Skin epidermis (tissue), 12 donors: ENCODE measurements around the gene FBLL1.
"Not testable (repeated sequence)": the region's sequence is repeated elsewhere in the genome, so short reads cannot be mapped to it uniquely, and the experiment has no call there.

Experiments
- H3K27ac ChIP-seq, 21 experiments: fragments of 200-600 bp; sonication (generic) in 11 of 21; one replicate each; pipeline ENCODE4 v1.5.0; 2020; ENCODE audit warnings: mild to moderate bottlenecking in 3 of 21, inconsistent platforms in 2 of 21, moderate library complexity in 2 of 21
- H3K4me3 ChIP-seq, 7 experiments: fragments of 200-600 bp; sonication (generic) in 2 of 7; one replicate each; pipeline ENCODE4 v1.5.0; 2020; ENCODE audit warnings: inconsistent platforms in 2 of 7, mild to moderate bottlenecking in 2 of 7, moderate library complexity in 1 of 7

FBLL1 gene

GRCh38 chr5:168528521-168529373 is at the start of gene FBLL1:
FBLL1 (plus strand) TSS chr5:168529305; CDS start chr5:168529505, 200 bp downstream.
- no peak within 1 kb of the TSS for H3K27ac ChIP-seq
- peak within 1 kb of the TSS in 6 of 7 experiments; percentile 21 to 47 (median 32) for H3K4me3 ChIP-seq

- Histone ChIP-seq H3K4me3 (no peak overlapping the region), H3K27ac (no peak overlapping the region)
Observed at GRCh38 chr5:168480601-168481000, 48.5 kb upstream of the FBLL1 start.

- no peak overlapping the region for H3K4me3 ChIP-seq
Observed at GRCh38 chr5:168481330-168481788, 47.7 kb upstream of the FBLL1 start.

GRCh38 chr5:168482361-168482760 is 46.7 kb upstream of the FBLL1 start:
- H3K27ac ChIP-seq, result no peak overlapping the region
- H3K4me3 ChIP-seq, result no peak overlapping the region

More at GRCh38 chr5:168481330-168481788, 47.7 kb upstream of the FBLL1 start:
- no peak overlapping the region for H3K27ac ChIP-seq

- Histone ChIP-seq H3K4me3 (peak within 1 kb of the TSS; percentile 67 to 99 (median 95)), H3K27ac (peak within 1 kb of the TSS in 20 of 21 experiments; percentile 57 to 89 (median 83))
Observed at GRCh38 chr5:168486136-168486879, 42.8 kb upstream of the FBLL1 start, which contains the start of gene RARS1. RARS1 (plus strand) TSS chr5:168486471; CDS start chr5:168486499, 28 bp downstream.

GRCh38 chr5:168489059-168489458 is 40.0 kb upstream of the FBLL1 start:
- Histone ChIP-seq H3K4me3 (no peak overlapping the region), H3K27ac (no peak overlapping the region)

- Histone ChIP-seq H3K4me3 (no peak overlapping the region), H3K27ac (no peak overlapping the region)
Observed at GRCh38 chr5:168494057-168494555, 35.0 kb upstream of the FBLL1 start.

- no peak overlapping the region for H3K4me3 ChIP-seq
Observed at GRCh38 chr5:168502563-168503237, 26.4 kb upstream of the FBLL1 start.

GRCh38 chr5:168513861-168514428 is 15.2 kb upstream of the FBLL1 start:
- H3K27ac ChIP-seq, result no peak overlapping the region
- H3K4me3 ChIP-seq, result no peak overlapping the region

More at GRCh38 chr5:168502563-168503237, 26.4 kb upstream of the FBLL1 start:
- no peak overlapping the region for H3K27ac ChIP-seq

- Histone ChIP-seq H3K27ac (no peak overlapping the region), H3K4me3 (no peak overlapping the region)
Observed at GRCh38 chr5:168525856-168526255, 3.2 kb upstream of the FBLL1 start.

- H3K4me3 ChIP-seq, result no peak overlapping the region
Observed at GRCh38 chr5:168527756-168528295, 1.3 kb upstream of the FBLL1 start.

GRCh38 chr5:168529374-168530234 is 499 bp downstream of the FBLL1 start:
- Histone ChIP-seq H3K4me3 (peak overlapping the region in 6 of 7 experiments; percentile 21 to 47 (median 32)), H3K27ac (no peak overlapping the region)

More at GRCh38 chr5:168527756-168528295, 1.3 kb upstream of the FBLL1 start:
- no peak overlapping the region for H3K27ac ChIP-seq

- Histone ChIP-seq H3K27ac (no peak overlapping the region), H3K4me3 (no peak overlapping the region)
Observed at GRCh38 chr5:168530621-168531150, 1.6 kb downstream of the FBLL1 start.

GRCh38 chr5:168531191-168531590 is 2.1 kb downstream of the FBLL1 start:
- Histone ChIP-seq H3K4me3 (no peak overlapping the region), H3K27ac (no peak overlapping the region)

- Histone ChIP-seq H3K27ac (no peak overlapping the region), H3K4me3 (no peak overlapping the region)
Observed at GRCh38 chr5:168531987-168532864, 3.1 kb downstream of the FBLL1 start.

GRCh38 chr5:168534351-168534750 is 5.2 kb downstream of the FBLL1 start:
- H3K27ac ChIP-seq, H3K4me3 ChIP-seq: not testable (repeated sequence)

GRCh38 chr5:168537176-168537575 is 8.1 kb downstream of the FBLL1 start:
- Histone ChIP-seq H3K4me3 (no peak overlapping the region), H3K27ac (no peak overlapping the region)
